C4-2B (cell line): ENCODE measurements around the gene FER1L5.

Experiments used
- H3K27ac ChIP-seq: fragments of 450-650 bp; 2 replicates; pipeline ENCODE4 v1.5.1; 2017
- ZFX ChIP-seq: fragments of 450-650 bp; IDR thresholded peaks from 2 replicates; pipeline ENCODE4 v1.6.1; 2017
- TF ChIP-seq, protein P1 (sequence below): fragments of 450-650 bp; conservative IDR thresholded peaks from 2 replicates; pipeline ENCODE4 v1.5.1; 2017; ENCODE audit warnings: mild to moderate bottlenecking

FER1L5 gene

GRCh38 chr2:96689431-96689991, 46.9 kb downstream of the FER1L5 start:
- TF ChIP-seq, protein P1, sequence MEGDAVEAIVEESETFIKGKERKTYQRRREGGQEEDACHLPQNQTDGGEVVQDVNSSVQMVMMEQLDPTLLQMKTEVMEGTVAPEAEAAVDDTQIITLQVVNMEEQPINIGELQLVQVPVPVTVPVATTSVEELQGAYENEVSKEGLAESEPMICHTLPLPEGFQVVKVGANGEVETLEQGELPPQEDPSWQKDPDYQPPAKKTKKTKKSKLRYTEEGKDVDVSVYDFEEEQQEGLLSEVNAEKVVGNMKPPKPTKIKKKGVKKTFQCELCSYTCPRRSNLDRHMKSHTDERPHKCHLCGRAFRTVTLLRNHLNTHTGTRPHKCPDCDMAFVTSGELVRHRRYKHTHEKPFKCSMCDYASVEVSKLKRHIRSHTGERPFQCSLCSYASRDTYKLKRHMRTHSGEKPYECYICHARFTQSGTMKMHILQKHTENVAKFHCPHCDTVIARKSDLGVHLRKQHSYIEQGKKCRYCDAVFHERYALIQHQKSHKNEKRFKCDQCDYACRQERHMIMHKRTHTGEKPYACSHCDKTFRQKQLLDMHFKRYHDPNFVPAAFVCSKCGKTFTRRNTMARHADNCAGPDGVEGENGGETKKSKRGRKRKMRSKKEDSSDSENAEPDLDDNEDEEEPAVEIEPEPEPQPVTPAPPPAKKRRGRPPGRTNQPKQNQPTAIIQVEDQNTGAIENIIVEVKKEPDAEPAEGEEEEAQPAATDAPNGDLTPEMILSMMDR: no peak
- TF ChIP-seq ZFX: no peak
- no peak overlapping the region for H3K27ac ChIP-seq

- TF ChIP-seq, protein P1: no peak
- no peak for TF ChIP-seq ZFX
- no peak overlapping the region for H3K27ac ChIP-seq
These were observed 47.9 kb downstream of the FER1L5 start for GRCh38 chr2:96690306-96691021.

DNA sequence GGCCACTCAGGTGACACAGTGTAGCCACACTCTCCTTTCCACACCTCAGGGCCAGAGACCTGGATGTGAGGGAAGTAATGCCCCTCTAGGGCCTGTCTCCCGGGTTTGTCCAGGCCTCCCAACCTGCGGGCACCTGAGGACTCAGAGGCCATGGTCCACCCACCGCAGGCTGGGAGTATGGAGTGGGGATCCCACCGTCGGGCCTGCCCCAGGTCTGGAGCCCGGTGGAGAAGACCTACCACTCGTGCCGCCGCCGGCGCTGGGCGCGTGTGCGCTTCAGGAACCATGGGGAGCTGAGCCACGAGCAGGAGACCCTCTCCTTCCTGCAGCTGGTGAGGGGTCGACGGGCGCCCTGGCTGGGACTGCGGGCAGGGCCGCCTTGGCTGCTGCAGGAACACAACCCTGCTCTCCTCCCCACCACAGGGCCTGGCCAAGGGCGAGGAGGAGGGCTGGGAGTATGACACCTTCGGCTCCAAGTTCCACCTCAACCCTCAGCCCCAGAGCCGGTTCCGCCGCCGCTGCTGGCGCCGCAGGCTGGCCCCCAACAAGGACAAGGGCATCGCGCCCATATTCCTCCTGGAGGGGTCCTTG, 48.6 kb downstream of the FER1L5 start:
- H3K27ac ChIP-seq: no peak overlapping the region
- TF ChIP-seq ZFX: no peak
- TF ChIP-seq, protein P1: no peak

GRCh38 chr2:96692094-96692971, 49.8 kb downstream of the FER1L5 start:
- no peak for TF ChIP-seq ZFX
- TF ChIP-seq, protein P1: no peak
- no peak overlapping the region for H3K27ac ChIP-seq

- no peak for TF ChIP-seq ZFX
- TF ChIP-seq, protein P1: no peak
- no peak overlapping the region for H3K27ac ChIP-seq
These were observed 51.0 kb downstream of the FER1L5 start for GRCh38 chr2:96693286-96694200.

GRCh38 chr2:96694279-96694678, 51.7 kb downstream of the FER1L5 start:
- H3K27ac ChIP-seq: no peak overlapping the region
- TF ChIP-seq ZFX: no peak
- TF ChIP-seq, protein P1: no peak
